ENCODE data around the gene COL26A1.

The COL26A1 gene

DNA sequence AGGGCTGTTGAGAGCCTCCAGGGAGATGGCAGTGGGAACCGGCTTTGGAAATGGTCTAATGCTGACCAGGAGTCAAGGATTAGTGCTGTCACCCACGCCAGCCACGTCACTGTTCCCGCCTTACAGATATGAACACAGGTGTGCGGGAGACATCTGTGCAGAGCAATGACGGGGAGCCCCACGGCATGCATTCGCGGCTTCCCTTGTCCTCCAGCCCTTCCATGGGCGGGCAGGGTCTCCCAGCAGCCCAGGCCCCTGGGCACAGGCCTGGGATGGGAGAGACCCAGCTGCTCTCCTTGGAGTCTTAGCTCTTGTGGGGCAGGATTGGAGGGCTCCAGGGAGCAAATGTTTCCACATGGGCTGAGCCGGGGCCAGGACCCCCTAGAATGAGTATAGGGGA lies 172.2 kb downstream of the COL26A1 start:
- DNase-seq (ENCODE audit: low spot score) = no peak

DNA sequence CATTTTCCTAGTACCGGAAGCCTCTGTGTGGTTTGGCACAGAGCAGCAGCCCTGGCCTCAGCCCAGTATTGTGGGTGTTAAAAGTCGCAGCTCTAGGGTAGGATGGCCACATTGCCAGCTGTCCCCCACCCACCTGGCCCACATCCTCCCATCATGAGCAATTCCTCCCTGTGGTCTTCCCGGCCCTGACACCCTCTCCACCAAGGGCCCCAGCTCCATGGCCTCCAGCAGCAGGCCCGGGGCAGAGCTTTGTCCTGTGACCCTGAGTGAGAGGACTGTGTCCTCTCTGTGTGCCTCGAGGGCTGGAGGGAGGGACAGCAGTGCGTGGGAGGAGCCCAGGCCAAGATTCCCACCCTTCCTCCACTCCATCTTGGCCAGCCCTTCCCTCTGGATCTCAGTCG lies 172.7 kb downstream of the COL26A1 start:
- no peak for DNase-seq (ENCODE audit: low spot score)

DNA sequence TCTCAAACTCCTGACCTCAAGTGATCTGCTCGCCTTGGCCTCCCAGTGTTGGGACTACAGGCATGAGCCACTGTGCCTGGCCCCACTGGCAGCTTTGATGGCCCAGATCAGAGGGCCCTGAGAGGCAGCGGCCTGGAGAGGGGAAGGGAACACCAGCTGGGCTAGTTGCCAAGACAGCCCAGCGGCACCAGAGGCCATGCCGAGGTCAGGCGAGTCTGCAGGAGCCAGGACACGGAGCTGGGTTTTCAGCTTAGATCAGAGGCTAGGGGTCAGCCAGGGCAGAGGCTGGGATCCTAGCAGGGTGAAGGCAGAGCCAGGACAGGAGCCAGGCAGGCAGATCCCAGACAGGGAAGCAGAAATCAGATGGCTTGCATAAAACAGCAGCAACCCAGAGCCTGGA lies 173.6 kb downstream of the COL26A1 start:
- DNase-seq (ENCODE audit: low spot score) = no peak

DNA sequence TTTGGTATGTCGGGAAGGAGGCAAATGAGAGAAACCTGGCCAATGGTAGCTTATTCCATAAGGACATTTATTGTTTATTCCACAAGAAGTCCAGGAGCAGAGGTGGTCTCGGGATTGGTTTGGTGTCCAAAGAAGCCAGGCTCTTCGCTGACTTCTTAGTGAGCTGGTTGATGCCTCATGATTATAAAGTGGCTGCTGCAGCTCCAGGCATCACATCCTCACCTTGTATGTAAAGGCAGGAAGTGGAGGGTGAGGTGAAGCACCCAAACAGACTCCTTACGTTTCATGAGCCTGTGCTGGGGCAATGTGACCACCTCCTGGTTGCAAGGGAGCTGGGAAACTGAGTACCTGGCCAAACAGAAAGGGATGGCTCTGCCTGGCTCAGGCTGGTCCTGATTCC lies 174.0 kb downstream of the COL26A1 start:
- no peak for DNase-seq (ENCODE audit: low spot score)

DNA sequence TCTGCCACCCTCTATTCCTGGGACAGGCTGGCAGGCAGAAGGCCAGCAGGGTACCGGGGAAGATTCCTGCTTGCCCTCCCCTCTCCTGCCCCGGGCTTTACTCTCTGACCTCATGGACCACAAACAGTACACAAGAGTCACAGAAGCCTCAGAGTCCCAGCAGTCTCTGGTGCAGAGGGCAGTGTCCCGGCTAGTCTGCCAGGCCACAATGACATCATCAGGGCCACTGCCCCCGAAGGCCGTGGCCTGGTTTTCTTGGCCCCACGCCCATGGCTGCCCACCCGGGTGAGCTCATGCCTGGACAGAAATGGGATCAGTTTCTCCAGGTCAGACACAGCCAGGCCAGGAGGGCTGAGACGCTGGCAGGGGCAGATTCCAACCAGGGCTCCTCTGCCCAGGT lies 174.5 kb downstream of the COL26A1 start:
- peak; percentile 80 for DNase-seq (ENCODE audit: low spot score)

DNA sequence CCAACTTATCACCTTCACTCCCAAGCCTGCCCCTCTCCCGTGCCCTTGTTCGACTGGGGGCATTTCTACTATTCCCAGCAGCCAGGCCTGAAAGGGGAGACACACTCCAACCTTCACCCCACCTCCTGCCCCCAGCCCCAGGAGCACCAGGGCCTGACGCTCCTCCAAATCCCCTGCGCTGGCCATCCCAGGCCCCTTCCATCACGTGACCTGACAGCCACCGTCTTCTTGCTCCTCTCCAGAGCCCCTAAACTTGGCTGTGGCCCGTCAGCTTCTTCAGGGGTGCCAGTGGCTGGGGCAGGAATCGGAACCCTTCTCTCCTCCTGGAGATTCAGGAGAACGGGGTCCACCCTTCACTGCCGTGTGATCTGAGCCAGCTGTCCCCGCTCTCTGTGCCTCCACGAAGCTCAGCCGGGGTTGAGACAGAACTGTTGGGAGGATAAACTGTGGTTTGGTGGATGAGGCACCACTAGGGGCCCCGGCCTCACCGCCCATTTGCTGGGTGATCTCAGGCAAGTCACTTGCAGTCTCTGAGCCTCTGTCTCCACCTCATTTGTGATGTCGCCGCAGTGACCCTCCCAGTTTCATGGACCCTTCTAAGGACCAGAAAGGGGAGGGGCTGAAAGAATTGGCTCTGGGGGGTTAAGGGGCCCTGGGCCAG lies 175.4 kb downstream of the COL26A1 start:
- DNase-seq (ENCODE audit: low spot score) = no peak

DNA sequence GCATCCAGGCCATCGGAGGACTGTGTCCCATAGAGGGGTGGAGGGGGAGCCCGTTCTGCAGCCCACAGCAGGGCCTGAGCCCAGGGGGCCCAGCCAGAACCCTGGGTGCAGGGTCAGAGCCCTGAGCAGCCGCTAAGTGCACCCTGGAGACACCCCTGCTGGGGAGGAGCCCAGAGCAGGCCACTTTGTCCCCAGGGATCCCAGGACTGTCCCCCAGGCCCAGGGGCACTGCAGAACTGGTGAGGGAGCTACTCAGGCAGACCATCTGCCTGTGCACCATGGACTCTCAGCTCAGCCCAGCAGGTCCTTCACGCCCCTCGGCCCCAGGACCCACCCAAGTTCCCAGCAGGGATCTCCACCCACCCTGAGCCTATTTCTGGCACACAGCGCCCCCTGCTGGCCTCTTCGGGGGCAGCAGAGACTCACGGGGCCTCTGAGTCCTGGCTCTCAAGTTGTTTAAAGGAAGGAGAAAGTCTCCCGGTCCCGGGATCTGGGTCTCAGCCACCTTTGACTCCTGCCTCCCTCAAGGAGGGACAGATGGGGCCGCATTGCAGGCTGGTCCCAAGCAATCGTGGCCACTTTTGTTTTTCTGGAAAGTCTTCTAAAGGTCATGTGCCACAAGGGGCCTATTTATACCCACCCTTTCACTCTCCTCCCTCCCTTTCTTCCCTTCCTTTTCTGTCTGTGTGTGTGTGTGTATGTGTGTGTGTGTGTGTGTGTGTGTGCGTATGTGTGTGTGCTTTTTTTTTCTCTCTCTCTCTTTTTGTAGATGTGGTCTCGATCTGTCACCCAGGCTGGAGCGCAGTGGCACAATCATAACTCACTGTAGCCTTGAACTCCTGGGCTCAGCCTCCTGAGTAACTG lies 176.2 kb downstream of the COL26A1 start:
- DNase-seq (ENCODE audit: low spot score) = peak; percentile 88

DNA sequence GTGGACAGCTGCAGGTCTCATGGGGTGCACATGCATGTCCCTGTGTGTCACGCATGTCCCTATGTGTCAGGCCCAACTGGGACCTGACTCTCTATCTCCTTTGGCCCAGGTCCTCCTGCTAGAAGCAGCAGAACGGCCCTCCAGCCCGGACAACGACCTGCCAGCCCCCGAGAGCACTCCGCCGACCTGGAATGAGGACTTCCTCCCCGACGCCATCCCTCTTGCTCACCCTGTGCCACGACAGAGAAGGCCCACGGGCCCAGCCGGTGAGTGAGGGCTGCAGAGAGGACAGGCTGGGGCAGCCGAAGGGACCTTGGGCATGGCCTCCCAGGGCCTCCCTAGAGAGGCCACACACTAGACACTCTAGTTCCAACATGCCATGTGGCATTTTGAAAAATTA lies 177.1 kb downstream of the COL26A1 start:
- DNase-seq (ENCODE audit: low spot score) = no peak

DNA sequence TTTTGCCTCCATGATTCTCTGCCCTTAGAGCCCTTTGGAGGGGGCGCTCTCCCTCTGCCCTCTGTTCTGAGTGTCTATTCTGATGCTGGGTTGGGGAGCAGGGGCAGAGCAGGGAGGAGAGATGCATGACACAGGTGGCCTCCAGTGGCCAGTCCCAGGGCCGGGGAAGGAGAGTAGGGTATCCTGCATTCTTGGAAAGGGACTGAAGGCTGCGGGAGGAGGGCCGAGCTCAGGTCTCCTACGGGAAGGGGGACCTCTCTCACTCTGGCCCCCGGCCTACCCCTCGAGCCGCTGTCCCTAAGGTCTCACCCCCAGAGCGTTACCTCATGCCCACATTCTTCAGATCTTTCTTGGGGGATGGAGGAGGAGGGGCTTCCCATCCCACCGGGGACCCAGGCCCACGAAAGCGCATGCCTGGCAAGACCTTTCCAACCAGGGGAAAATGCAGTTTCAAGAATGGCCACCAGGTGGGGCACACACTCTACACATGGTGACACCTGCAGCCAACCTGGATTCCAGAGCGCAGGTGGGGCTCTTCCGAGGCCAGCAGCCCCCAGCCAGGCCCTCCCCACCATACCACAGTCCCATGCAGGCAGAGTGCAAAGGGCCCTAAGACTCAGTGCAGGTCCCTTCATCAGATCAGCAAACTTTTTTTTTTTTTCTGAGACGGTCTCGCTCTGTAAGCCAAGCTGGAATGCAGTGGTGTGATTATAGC lies 180.0 kb downstream of the COL26A1 start:
- DNase-seq (ENCODE audit: low spot score) = peak; percentile 59

DNA sequence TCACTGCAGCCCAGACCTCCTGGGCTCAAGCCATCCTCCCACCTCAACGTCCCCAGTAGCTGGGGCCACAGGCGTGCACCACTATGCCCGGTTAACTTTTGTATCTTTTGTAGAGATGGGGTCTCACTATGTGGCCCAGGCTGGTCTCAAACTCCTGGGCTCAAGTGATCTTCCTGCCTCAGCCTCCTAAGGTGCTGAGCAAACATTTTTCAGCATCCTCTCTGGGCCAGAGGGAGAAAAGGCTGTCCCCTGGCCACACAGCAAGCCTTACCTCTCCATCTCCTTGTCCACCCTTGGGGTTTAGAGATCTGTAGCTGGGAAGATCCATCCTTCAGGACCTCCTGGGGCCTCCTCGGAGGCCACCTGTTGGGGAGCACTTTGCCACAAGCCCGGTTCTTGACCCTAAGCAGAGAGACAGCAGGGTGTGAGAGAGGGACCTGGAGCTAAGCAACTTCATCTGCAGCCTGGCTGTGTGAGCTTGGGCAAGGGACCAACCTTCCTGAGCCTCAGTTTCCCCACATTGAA lies 180.6 kb downstream of the COL26A1 start:
- no peak for DNase-seq (ENCODE audit: low spot score)

DNA sequence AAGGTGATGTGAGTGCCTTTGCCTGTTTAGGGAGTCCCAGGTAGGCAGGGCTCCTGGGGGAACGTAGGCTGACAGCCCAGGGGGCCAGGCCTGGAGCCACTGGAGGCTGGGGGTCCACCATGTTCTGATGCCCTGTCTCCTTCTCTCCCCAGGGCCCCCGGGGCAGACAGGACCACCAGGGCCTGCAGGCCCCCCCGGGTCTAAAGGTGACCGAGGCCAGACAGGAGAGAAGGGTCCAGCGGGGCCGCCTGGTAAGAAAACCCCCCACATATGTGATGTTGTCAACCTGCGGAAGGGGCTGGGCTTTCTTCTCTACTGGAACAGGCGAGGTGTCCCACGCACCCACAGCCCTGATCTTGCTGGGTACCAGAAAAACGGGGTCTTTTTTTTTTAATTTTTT lies 181.2 kb downstream of the COL26A1 start:
- DNase-seq (ENCODE audit: low spot score) = no peak

DNA sequence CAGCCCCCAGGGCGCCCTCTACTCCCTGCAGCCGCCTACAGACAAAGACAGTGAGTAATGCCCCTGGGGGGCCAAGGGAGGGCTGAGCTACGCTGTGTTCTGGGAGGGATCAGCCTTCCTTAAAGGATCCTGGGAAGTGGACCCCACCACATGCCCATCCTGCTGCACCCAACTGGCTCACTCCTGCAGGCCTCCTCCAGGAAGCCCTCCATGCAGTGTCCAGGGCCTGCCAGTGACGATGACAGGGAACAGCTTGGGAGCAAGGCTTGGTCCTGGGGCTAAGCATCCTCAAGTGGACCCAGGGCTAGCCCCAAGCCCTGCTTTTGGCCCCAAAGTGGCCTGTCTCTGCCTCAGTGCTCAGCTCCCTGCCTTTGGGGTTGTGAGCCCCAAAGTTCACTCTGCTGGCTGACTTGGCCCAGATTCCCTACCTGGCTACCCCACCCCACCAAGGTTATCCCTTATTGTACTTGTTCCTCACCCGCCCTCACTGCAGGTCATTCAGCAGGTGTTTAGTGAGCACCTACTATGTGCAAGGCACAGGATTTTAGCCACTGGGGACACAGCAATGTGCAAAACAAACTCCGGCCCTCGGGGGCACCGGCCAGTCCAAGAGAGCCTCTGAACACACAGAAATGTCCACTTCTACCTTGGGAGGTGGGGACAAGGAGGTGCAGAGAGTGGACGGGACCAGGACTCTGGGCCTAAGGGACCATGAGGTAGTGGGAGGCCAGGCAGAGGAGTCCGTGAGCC lies 182.9 kb downstream of the COL26A1 start:
- no peak for DNase-seq (ENCODE audit: low spot score)

DNA sequence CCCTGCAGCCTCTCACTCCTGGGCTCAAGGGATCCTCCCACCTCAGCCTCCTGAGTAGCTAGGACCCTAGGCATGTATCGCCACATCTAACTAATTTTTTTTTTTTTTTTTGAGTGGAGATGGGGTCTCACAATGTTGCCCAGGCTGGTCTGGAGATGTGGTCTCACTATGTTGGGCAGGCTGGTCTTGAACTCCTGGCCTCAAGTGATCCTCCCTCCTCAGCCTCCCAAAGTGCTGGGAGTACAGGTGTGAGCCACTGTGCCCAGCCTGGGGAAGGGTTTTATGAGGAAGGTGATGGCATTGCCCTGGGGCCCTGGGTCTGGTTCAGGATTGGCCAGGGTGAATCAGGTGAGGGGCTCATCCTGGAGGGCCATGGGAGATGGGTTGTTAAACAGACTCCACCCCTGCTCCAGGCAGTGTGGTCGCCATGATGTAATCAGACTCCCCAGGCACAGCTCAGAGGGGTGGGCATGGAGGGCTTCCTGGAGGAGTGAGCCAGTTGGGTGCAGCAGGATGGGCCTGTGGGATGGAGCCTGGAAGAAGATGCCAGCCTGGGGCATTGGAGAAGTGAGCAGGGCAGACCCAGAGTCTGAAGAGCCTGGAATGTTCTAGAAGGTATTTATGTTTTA lies 183.7 kb downstream of the COL26A1 start:
- no peak for DNase-seq (ENCODE audit: low spot score)

DNA sequence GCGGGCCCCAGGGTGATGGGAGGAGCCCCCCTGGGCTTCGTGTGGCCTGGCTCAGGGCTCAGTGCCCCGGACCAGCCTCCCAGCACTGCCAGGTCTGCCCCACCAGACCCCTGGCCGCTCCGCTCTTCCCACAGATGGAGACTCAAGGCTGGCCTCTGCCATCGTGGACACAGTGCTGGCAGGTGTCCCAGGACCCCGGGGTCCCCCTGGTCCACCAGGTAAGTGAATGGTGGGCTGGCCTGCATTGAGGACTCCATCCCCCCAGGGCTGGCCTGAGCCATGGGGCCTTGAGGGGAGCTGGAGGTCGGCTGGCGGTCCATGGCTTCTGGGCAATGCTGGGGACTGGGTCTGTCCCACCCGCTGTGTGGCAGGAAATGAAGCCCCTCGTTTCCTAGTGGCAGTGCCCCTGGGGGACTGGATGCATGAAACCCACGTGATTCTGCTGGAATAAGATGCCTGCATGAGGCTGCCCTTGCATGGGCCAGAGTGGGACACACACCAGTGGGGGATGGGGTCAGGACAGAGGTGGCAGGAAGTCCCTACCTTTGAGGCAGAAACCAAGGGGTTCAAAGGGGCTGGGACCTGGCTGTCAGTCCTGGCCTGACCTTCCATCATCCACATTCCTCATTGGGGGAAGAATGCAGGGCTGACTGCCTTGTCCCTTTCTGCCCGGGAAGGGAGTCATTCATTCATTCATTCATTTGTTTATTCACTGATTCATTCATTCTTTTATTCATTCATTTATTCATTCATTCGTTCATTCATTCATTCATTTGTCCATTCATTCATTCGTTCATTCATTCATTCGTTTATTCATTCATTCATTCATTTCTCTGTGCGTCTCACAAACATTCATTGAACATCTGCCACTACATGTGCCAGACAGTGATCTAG lies 184.6 kb downstream of the COL26A1 start:
- no peak for DNase-seq (ENCODE audit: low spot score)

DNA sequence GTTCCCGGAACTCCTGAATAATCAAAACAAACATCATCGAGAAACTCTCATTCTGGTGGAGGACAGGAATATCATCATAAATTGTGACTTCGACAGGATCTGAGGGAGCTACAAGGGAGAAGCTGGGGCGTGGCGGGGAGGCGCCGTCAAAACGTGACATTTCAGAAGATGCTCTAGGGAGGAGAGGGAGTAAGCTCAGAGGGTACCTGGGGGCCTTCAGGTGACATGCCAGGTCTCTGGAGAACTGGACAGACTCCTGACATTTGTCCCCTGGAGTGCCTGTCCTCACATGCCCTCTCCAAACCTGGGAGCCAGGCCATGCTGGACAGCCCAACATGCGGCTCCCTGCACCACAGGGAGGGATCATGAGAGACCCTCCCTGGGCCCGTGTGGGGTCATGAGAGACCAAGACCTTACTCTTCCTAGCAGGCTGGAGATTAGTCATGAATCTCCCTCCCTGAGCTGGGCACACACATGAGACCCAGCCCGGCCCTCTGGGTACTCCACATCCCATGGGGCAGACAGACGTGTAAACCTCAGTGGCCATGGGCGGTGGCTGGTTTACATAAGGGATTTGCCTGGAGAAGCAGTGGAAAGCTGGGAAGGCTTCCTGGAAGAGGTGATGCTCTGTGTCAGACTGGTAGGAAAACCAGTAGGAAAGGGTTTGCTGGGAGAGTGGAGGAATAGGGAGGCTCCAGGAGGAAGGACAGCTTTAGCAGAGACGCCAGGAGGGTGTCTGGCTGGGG lies 185.4 kb downstream of the COL26A1 start:
- DNase-seq (ENCODE audit: low spot score) = no peak

DNA sequence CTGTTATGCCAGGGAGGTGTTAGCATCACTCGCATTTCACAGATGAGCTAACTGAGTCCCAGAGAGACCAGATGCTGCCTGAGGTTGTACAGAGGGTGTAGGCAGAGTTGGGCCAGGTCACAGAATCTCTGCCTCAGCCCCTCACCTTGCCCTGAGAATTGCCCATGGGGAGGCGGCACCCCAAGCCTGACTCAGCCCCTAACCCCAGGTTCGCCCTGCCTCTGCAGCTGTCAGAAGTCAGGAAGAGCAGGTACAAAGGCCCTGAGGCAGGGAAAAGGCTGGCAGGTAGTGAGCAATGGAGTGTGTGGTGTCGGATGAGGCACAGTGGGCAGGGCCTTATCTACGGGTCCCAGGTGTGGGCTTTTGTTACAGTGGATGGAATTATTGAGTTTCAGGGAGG lies 187.1 kb downstream of the COL26A1 start:
- DNase-seq (ENCODE audit: low spot score) = peak; percentile 1

DNA sequence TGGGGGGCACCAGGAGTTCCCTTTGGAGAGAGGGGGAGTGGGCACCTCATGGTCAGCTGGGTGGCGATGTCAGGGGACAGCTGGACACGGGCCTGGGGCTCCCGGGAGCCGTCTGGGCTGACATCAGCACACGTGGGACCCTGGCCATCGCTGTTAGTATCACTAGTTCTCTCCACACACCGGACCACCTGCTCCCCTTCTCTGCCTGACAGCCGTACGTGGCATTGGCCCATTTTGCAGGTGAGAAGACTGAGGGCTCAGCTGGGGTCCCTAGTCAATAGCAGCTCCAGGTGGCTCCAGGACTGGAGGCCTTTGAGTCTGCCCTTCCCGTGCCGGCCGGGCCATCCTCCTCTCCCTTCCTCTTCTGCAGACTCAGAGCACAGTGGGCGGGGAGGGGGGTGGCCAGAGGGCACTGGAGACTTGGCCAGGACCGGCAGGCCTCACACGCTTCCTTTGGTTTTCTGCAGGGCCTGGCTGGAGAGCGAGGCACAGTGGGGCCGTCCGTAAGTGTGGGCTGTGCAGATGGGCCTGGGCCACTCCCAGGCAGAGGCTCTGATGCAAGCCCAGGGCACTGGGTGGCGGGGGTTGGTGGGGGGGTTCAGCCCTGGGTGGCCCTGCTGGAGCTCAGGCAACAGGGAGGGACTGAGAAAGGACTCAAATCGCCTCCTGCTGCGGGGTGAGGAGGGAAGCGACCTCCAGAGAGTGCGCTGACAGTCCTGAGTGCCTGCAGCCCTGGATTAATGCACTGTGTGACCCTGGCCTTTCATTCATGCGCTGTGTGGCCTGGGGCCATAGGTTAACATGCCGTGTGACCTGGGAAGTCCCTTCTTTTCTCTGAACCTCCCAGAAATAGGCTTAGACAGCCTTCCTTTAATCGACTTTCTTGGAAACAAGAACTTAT lies 188.2 kb downstream of the COL26A1 start:
- peak; percentile 67 for DNase-seq (ENCODE audit: low spot score)

DNA sequence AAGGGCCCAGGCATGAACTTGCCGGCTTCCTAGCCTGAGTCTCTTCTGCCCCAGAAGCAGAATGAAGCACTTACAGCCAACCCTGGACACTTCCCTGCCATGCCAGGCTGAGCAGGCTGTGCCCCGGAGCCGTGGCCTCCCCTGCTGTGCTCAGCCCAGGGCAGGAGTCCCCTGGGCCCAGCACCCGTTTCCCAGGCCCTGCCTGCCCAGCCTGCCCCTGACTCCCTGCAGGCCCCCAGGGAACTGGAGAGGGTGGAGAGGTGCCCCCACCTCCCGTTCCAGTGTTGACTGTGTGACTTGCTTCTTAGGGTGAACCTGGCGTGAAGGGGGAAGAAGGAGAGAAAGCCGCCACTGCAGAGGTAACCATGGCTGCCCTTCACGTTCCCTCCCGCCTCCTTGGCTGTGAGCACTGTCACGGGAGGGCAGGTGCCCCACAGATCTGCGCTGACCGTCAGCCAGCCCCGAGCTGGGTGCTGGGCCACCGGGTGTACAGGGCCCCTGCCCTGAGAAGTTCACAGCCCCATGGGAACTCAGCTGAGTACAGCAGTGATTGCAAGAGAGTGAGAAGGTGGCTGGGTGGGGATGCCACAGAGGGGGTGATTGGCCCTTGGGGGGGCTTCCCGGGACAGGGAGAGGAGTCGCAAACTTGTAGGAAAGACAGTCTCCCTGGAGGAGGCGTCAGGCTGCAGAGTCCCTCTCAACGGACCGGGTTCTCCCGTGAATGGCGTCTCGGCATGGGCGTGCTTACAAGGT lies 190.5 kb downstream of the COL26A1 start:
- peak; percentile 9 for DNase-seq (ENCODE audit: low spot score)

Measured in AG20443 (cell line).